Glomerular visceral epithelial cell (primary cell): Measurements from ENCODE around the gene SERHL2.
A peak's percentile ranks its signal among the peaks of the same experiment; 100 is the strongest.
"Not testable (repeated sequence)": the region's sequence is repeated elsewhere in the genome, so short reads cannot be mapped to it uniquely, and the experiment has no call there.

ENCODE experiments used
- DNase-seq: peaks from one replicate; pipeline ENCODE4 v3.0.0-alpha.2; 2016; ENCODE audit errors: extremely low spot score

SERHL2 gene

DNA sequence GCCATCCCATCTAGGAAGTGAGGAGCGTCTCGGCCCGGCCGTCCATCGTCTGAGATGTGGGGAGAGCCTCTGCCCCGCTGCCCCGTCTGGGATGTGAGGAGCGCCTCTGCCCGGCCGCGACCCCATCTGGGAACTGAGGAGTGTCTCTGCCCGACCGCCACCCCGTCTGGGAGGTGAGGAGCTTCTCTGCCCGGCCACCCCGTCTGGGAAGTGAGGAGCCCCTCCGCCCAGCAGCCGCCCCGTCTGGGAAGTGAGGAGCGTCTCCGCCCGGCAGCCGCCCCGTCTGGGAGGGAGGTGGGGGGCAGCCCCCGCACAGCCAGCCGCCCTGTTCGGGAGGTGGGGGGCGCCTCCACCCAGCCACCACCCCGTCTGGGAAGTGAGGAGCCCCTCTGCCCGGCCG, 53.9 kb downstream of the SERHL2 start:
- DNase-seq, result not testable (repeated sequence)

DNA sequence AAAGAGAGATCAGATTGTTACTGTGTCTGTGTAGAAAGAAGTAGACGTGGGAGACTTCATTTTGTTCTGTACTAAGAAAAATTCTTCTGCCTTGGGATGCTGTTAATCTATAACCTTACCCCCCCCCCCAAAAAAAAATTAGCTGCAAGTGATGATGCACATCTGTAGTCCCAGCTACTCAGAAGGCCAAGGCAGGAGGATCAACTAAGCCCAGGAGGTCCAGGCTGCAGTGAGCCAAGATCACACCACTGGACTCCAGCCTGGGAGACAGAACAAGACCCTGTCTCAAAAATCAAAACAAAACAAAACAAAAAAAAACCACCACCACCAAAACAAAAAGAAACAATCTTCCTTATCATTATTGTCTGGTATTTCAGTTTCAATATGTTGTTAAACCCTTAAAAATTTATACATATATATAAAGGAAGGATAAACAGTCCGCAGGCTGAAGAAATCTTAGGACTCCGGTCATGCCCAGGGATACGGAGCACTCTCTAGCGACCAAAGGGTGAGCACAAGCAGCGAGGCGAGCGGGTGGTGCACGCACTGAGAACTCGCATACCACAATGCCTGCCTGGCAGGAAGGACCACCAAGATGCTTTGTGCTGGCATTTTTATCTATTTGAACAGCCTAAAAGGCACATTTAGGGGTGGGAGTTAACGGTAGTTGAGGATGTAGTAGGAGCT, 54.5 kb downstream of the SERHL2 start:
- peak; percentile 39 for DNase-seq

DNA sequence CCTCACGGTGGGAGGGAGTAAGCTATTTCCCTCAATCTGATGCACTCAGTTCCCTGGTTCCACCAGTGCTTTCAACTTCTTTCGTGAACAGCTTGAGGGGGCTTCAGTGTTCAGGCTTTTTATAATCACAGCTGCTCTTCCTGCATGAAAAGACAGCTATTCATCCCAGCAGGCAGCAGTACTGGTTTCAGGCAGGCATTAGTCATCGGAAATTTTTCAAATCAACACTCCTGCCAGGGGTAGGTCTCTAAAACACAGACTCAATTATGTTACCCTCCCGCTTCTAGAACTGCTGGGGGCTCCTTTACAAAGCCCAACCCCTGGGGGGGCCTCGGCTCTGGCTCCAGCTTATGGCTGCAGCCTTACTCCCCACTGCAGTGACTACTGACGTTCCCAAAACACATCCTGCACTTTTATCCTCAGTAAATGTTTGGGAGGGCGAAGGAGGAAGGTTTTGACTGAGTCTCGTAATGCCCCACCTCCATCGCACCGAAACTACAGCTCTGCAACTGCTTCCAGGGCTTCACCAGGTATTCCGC, 55.1 kb downstream of the SERHL2 start:
- peak; percentile 56 for DNase-seq

DNA sequence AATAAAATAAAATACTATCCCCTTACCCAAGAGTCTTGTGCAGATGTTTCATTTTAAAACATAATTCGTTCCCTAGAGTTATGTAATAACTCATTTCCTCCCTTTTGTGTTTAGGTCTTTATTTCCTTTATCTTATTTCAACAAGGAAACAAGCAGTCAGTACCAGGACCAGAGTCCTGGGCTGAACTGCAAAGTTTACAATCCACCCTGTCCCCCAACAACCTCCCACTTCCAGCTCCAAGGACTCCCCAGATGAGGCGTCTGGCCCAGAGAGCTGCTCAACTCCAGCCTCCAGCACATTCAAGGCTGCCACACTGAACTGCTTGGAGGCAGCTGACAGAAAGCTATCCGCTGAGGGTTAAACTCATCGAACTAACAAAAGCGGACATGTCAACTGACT, 56.4 kb downstream of the SERHL2 start:
- DNase-seq, result no peak

DNA sequence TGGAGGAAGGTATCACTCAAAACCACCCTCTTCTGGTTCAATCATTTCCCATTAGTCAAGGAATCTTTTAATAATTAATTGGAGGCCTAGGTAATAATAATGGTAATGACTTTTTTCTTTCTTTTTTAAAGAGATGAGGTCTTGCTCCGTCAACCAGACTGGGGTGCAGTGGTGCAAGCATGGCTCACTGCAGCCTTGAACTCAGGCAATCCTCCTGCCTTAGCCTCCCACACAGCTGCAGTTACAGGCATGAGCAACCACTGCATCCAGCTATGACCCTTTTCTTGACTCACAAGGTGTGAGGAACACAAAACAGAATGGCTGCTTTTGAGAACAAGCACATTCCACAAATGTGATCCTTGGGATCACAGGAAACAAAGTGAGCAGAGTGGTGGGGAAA, 57.3 kb downstream of the SERHL2 start:
- DNase-seq, result no peak

DNA sequence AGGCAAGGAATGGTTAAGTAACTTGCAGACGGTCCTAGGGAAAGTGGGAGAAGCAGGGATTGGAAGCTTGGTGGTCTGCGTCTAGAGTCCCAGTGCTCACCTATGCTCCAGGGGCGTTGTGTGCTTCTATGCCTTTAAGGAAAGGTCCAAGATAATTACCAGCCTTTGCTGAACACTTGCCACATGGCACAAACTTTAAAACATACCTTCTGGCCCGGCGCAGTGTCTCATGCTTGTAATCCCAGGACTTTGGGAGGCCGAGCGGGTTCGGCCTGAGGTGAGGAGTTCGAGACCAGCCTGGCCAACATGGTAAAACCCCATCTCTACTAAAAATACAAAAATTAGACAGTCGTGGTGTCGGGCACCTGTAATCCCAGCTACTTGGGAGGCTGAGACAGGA, 58.6 kb downstream of the SERHL2 start:
- no peak for DNase-seq

DNA sequence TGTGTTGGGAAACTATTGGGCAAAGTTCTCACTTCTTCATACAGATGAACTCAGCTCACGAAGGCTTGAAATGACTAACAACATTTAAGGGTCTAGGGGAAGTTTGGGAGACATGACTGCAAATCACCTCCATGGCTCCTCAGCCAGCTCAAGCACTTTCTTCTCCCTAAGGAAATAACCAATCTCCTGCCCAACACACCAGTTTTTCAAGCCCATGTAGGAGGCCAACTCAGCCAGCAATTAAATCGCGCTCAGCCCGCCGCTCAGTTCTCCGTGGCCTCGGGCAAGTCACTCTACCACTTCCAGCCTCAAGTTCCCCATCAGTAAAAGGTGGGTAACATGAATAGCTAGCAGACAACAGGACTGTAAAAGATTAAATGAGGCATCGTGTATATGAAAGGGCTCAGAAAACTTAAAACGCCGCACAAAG, 60.1 kb downstream of the SERHL2 start:
- DNase-seq, result peak; percentile 24

DNA sequence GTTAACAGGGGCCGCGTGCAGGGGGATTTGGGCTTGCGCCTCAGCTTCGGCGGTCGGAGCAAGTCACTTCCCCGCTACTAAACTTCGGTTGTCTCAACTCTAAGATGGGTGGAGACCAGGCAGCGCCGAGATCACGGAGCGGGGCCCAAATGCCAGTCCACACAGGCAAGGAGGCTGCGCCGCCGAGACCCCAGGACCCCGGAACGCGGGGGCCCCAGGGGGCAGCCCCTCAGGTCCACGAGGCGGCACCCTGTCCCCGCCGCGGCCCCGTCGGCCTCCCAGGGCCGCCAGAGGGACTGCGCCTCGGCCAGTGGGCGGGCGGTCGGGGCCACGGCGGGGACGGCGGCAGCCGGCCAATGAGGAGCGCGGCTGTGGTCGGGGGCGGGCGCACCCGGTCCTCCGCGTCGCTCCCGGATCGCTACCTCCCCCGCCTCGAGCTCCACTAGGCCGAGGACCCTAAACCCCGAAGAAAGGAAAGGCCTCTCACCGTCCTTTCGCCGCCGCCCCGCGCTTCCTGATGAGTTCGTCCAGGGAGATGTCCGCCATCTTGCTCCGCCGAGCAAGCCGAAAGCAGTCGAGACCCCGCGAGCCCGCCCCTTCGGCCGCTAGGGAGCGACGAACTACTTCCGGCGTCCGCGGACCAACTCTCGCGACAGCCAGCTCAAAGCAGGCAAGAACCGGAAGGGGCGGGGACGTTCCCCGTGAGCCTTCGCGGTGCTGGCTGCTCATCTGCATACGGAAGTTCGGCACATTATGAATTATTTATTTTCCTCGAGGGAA, 60.7 kb downstream of the SERHL2 start, which contains the start of gene POLDIP3:
TSS of gene POLDIP3 (minus strand) at position 572 of the 780 bp plus-strand sequence. CDS start at position 546, 26 bp downstream.
- DNase-seq, result peak; percentile 97

DNA sequence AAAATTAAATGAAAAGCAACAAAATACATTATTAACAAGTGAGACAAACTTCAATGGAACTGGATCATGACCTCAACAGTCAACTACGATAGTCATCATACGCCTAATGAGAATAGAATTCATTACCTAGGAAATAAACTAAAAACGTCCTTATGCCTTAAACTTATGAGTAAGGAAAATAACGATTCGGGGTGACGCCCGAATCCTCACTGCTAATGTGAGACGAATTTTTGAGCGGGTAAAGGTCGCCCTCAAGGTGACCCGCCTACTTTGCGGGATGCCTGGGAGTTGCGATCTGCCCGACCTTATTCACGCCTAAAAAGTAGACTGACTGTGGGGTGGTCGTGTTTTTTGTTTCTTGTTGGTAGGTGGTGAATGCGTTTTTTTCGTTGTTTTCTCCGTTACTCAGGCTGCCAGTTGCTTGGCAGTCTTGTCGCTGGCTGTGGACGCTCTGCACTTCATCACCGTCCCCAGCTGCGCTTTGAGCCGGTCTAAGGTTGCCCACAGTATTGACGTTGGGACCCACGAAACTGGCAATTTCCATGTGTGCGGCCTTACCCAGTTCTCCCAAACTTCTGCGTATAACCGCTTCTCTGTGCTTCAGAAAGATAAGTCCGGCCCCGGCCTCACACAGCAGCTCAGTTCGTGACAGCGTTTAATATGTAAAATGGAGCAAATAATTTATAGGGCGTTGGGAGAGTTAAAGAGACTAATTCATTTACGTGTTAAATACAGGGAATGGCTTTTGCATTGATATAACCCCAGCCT, 61.5 kb downstream of the SERHL2 start:
- DNase-seq, result peak; percentile 97

DNA sequence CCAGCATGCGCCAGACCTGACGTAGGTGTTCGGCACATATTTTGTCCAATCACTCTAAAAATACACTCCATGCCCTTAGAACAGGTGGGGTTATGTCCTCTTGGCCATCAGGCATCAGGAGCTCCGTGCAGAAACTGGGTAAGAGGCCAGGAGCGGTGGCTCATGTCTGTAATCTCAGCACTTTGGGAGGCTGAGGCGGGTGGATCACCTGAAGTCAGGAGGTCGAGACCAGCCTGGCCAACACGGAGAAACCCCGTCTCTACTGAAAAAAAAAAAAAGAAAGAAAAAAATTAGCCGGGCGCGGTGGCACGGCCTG, 62.1 kb downstream of the SERHL2 start:
- not testable (repeated sequence) for DNase-seq

DNA sequence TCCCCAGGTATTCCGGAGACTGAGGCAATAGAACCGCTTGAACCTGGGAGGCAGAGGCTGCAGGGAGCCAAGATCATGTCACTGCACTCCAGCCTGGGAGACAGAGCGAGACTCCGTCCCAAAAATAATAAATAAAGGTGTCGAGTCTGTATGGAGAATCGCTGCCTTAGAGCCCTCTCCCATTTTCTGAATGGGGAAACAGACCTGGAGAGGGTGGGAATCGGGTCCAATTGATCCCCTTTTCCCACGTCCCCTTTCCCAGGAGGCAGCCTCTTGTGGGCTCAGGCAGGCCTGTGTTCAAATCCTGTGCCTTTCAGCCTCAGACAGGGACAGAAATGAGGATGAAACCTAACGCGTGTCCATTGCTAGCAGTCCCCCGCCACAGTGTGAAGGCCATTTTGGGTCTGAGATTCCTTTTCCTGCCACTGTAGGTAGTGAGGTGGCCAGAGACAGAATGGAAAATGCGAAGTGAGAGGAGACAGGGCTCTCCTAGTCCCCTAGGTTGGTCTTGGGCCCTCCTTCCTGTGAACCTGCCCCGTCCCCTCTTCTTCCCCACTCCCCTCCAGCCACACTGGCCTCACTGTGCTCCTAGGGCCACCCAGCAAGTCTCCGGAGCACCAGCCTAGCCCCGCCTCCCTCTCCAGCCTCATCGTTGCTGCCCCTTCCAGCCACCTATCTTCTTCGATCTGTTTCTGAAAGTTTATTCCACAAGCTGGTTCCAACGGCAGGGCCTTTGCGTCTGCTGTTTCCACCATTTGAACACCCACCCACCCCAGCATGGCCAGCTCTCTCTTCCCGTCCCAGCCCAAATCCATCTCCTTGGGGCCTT, 63.6 kb downstream of the SERHL2 start:
- no peak for DNase-seq

DNA sequence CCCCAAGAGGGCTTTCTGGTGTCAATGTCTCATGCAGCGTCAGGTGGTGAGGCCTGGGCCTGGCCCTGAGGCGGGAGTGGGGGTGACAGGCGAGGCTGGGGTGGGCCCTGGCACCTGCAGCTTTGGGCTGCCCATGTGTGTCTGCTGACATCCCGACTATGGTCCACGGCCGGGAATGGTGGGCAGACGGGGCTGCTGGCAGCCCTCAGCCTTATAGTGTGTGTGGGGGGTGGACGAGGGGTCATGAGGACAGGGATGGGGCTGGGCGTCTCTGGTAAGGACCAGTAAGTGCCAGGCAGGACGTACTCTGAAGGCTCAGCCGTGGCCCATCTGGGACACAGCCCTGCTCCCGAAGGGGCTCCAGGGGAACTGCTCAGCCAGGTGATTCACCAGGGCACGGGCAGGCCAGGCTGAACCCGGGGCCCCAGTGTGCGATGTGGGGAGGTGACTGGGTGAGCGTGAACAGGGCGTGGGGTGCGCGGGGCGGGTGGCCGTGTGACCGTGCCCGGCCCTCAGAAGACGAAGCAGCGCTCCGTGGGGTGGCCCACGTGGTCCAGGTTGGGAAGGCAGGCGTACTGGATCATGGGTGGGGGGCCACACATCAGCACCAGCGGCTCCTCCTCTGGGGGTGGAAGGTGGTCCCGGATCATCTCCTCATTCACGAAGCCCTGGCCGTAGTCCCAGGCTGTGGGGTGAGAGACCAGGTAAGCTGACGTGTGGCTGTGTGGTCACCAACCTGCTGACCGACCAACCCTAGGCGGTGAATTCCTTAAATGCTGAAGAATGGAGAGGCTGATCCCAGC, 65.7 kb downstream of the SERHL2 start:
- no peak for DNase-seq

DNA sequence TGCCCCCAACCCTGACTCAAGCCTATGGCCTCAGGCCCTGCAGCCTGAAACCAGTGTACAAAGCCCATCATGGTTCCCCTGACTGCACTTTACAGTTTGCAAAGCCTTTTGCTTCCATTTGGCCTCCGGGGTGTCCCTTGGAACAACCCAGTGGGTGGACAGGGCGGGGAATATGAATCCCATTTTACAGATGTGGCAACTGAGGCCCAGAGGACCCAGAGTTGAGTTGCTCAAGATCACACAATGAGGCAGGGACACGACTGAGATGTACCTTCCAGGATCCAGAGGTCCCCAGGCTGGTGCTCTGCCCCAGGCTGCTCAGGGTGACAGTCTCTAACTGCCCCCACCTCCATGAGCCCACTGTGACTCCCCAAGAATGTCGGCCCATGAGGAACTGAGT, 66.3 kb downstream of the SERHL2 start:
- DNase-seq, result no peak

DNA sequence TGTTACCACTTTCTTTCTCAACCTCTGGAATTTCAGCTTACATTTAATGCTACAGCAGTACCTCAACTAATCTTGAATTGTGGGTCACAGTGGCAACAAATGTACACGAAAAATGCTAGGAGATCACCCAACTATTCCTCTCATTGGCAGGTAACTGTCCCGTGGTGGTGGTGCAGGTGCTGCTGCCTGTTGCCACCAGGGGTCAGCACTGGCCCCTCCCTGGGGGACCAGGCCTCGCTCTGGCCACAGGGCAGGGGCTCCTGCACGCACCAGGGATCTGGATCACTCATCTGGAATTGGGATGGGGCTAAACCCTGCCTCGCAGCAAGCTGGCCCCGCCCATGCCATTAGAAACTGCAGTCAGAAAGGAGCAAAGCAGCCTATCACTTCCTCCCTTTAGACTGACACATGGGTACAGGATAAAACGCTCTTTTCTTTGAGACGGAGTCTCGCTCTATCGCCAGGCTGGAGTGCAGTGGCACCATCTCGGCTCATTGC, 67.8 kb downstream of the SERHL2 start:
- DNase-seq, result peak; percentile 84

DNA sequence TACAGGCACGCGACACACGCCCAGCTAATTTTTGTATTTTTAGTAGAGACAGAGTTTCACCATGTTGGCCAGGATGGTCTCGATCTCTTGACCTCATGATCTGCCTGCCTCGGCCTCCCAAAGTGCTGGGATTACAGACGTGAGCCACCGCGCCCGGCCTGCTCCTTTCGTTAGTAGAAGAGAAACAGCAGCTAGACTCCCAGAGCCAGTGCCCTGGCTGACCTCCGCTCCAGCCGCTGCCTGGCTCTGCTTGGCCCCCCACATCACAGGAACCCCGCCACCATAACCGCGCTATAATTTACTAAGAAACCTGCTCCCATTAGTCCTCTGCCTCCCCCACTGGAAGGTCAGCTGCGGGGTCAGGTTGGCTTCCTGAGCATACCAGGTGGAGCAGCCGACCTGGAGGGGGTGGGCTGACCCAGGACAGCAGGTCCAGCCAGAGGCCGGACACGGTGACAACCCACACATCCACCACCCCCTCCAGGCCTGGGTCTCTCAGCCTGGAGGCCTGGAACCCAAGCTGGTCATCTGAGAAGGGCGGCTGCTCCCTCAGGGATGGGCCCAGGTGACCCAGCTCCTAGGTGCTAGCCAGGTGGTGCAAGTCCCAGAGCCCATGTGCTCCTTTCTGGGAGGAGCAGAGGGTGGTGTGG, 68.4 kb downstream of the SERHL2 start:
- no peak for DNase-seq

DNA sequence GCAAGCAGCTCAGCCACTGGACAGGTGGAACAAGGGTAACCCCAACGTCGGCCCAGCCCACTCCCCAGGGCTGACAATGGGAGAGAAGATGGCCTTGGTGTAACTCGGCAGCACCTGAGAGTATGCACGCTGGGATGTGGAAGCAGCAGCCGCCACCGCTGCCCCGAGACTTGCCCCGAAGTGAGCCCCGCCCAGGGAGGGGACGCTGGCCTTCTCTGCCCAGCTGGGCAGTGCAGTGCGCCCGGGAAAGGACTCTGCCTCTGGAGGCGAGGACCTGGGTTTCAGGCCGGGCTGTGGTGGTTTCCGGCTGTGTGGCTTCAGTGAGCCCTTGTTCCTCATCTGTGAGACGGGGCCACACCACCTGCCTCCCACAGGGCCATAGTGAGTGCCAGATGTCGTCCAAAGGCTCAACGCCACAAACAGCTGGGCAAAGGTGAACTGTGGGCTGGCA, 69.6 kb downstream of the SERHL2 start:
- DNase-seq, result no peak
